Body of pancreas (tissue), 4 donors: ENCODE data around the gene TXNDC8. TPM values are rescaled to one million over a fixed set of nuclear protein-coding genes. Genes with fewer than 3 reads are reported as not detected.

ENCODE experiments used
- ATAC-seq: fragments of 150-250 bp; one replicate; pipeline ENCODE4 v1.9.1; 2016
- DNase-seq, 4 donors: peaks; one replicate each; pipeline ENCODE4 v3.0.0-alpha.2; 2019
- H3K27ac ChIP-seq, 4 donors: fragments of 200-600 bp; sonication (generic); 1 replicate in 3 of 4; 2 replicates in 1 of 4; pipeline versions ENCODE4 v1.5.1 to v1.6.1; 2016 to 2019; ENCODE audit warnings: mild to moderate bottlenecking in 1 of 4, mixed read lengths in 1 of 4, moderate library complexity in 1 of 4
- H3K27me3 ChIP-seq, 2 donors: fragments of 200-600 bp; sonication (generic); one replicate each; pipeline ENCODE4 v1.6.0; 2016; ENCODE audit warnings: mild to moderate bottlenecking in 1 of 2
- H3K36me3 ChIP-seq, 2 donors: fragments of 200-600 bp; sonication (generic); replicated peaks in 1 of 2; 2 replicates each; pipeline ENCODE4 v1.5.1; 2016; ENCODE audit warnings: low read depth in 2 of 2; ENCODE audit not compliant: insufficient read depth in 1 of 2
- H3K4me1 ChIP-seq: fragments of 200-600 bp; sonication (generic); one replicate; pipeline ENCODE4 v1.6.0; 2016
- H3K4me3 ChIP-seq, 2 donors: fragments of 200-600 bp; sonication (generic); 1 replicate in 1 of 2; 2 replicates in 1 of 2; pipeline ENCODE4 v1.5.1; 2016 to 2019
- H3K9me3 ChIP-seq, 3 donors: fragments of 200-600 bp; sonication (generic); 1 replicate in 2 of 3; 2 replicates in 1 of 3; pipeline ENCODE4 v1.5.1; 2016
- POLR2A ChIP-seq, 3 donors: fragments of 450-650 bp; IDR thresholded peaks; one replicate each; pipeline ENCODE4 v1.6.1; 2016; ENCODE audit warnings: antibody characterized with exemption in 3 of 3, mild to moderate bottlenecking in 2 of 3
- WGBS, 2 donors: methylation state at CpG; one replicate each; pipeline ENCODE4 v1.1.5; 2017; 5-methylcytosine and 5-hydroxymethylcytosine counted together
- intact Hi-C: fragments of 100-400 bp; cut with DNase I; formaldehyde crosslinking; loops from one replicate; pipeline ENCODE4 v1.15.1; 2023
- total RNA-seq, 2 donors: library from RNA; depleted of rRNA; stranded (reverse); fragments of >200 nt; gene quantifications; one replicate each; pipeline ENCODE4 v1.1.0, GENCODE V29; 2016
- TF ChIP-seq, protein P1 (sequence below), 7 experiments: fragments of 450-650 bp in 4 of 7; fragments of 200-600 bp in 3 of 7; sonication (generic) in 3 of 7; IDR thresholded peaks; one replicate each; pipeline ENCODE4 v1.5.1; 2016 to 2019; ENCODE audit warnings: antibody characterized with exemption in 7 of 7

Gene TXNDC8
- total RNA-seq, 2 donors from 2014 or later: not detected

DNA sequence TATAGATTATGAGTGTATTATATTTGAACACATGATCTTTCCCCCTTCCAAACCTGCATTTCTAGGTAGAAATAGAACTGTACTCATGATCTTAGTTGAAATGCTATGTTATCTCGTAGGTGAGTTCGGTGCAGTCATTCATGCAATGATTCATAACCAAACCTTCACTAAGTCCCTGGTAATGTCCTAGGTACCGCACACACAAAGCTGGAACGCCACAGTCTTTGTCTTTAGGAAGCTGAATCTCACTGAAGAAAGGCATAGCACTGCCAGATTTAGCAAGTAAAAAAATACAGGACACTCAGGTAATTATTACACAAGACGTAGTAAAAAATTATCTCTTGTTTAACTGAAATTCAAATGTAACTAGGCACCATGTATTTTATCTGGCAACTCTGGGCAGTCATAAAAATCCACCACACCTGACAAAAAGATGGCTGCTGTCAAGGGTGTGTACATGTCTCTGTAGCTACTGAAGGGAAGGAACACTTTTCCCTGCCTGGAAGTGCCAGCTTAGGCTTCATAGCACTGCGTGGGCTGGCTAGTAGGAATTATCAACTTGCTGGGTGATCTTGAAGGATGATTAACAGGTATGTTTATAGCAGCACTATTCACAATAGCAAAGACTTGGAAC, 53.3 kb downstream of the TXNDC8 start:
- TF ChIP-seq, protein P1, sequence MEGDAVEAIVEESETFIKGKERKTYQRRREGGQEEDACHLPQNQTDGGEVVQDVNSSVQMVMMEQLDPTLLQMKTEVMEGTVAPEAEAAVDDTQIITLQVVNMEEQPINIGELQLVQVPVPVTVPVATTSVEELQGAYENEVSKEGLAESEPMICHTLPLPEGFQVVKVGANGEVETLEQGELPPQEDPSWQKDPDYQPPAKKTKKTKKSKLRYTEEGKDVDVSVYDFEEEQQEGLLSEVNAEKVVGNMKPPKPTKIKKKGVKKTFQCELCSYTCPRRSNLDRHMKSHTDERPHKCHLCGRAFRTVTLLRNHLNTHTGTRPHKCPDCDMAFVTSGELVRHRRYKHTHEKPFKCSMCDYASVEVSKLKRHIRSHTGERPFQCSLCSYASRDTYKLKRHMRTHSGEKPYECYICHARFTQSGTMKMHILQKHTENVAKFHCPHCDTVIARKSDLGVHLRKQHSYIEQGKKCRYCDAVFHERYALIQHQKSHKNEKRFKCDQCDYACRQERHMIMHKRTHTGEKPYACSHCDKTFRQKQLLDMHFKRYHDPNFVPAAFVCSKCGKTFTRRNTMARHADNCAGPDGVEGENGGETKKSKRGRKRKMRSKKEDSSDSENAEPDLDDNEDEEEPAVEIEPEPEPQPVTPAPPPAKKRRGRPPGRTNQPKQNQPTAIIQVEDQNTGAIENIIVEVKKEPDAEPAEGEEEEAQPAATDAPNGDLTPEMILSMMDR (IDR thresholded peaks at IDR 0.05): no peak
- TF ChIP-seq POLR2A (IDR thresholded peaks at IDR 0.05): no peak
- H3K9me3 ChIP-seq: no peaks in the 10 kb centered on the region
- peak overlapping the region; percentile 12 to 58 (median 18) for H3K27ac ChIP-seq
- intact Hi-C loops: no loop called here
- DNase-seq (no peak), ATAC-seq (no peak)
- H3K36me3 ChIP-seq: no peaks in the 10 kb centered on the region
- no peaks in the 10 kb centered on the region for H3K27me3 ChIP-seq
- H3K4me1 ChIP-seq: peaks cover 9% of the 10 kb centered on the region
- 37 to 46% methylated on average over 6 of the region's 6 CpGs for WGBS, 2 donors
- no peak overlapping the region for H3K4me3 ChIP-seq

DNA sequence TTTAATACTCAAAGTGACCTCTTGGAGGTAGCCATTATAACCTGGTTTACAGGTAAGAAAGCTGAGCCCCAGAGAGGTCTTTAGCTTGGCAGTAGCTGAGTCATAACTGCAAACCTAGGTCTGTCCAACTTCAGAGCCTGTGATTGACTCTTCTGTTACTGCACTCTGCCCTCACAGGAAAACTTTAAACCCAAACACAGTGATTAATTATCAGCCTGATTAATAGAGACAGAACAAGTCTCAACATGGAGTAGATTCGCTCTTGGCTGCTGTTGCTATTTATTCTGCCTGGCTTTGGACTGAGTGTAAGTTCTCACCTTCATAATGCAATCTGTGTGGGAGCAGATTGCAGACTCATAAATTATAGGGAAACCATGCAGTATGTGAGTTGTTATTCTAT, 53.9 kb downstream of the TXNDC8 start:
- H3K4me3 ChIP-seq: no peak overlapping the region
- peak; percentile 58 for ATAC-seq
- peaks cover 9% of the 10 kb centered on the region for H3K4me1 ChIP-seq
- intact Hi-C loops: no loop called here
- TF ChIP-seq, protein P1 (IDR thresholded peaks at IDR 0.05): no peak
- no peak for TF ChIP-seq POLR2A (IDR thresholded peaks at IDR 0.05)
- H3K27me3 ChIP-seq: no peaks in the 10 kb centered on the region
- no peaks in the 10 kb centered on the region for H3K9me3 ChIP-seq
- peak in 1 of 4 donors; percentile 11 for DNase-seq
- 18 to 48% methylated on average over 1 of the region's 1 CpG for WGBS, 2 donors
- peak overlapping the region; percentile 12 to 58 (median 18) for H3K27ac ChIP-seq
- no peaks in the 10 kb centered on the region for H3K36me3 ChIP-seq

DNA sequence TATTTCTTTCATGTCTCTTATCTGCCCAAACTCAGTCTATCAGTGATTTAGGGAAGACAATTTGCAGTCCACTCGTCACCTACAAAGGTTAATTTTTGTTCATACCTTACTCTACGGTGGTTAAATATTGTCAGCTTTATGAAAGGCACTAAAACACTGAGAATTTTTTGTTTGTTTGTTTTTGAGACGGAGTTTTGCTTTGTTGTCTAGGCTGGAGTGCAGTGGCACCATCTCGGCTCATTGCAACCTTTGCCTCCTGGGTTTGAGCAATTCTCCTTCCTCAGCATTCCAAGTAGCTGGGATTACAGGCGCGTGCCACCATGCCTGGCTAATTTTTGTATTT, 55.0 kb downstream of the TXNDC8 start:
- Histone ChIP-seq H3K9me3 (no peaks in the 10 kb centered on the region), H3K4me3 (no peak overlapping the region), H3K27ac (no peak overlapping the region), H3K27me3 (no peaks in the 10 kb centered on the region), H3K4me1 (peaks cover 9% of the 10 kb centered on the region), H3K36me3 (no peaks in the 10 kb centered on the region)
- no peak for ATAC-seq
- 72 to 75% methylated on average over 6 of the region's 6 CpGs for WGBS, 2 donors
- DNase-seq: no peak
- intact Hi-C loops: no loop called here
- TF ChIP-seq, protein P1 (IDR thresholded peaks at IDR 0.05): no peak
- no peak for TF ChIP-seq POLR2A (IDR thresholded peaks at IDR 0.05)

DNA sequence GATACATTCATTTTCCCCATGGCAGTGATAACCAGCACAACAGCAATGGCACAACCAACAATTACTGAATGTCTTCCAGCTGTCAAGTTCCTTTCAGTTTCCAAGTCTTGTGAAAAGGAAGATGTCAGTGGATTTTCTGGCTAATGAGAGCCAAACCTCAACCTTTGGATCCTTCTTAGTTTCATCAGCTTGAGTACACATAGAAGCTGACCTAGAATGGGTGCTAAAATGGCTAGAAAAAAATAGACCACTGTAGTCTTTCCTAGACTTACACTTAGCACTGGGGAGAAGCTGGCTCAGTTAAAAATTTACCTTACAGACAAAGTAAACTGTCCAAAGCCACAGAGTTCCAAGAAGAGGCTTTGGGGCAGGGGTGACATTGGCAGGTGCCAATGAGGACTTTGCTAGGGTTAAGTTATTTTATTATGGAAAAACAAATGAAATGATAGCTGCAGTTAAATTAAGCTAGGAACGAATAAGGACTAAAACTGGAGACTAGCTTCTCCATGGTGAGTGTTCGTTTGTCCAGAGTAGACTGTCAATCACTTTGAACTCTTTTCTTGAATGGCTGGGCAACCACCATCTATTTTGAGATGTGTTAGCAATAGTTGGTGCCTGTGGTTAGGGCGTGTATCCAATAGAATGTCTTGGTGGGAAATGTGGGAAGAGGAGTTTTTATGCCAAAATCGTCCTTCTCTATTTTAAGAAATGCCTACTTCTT, 55.5 kb downstream of the TXNDC8 start:
- peaks cover 9% of the 10 kb centered on the region for H3K4me1 ChIP-seq
- H3K27ac ChIP-seq: no peak overlapping the region
- intact Hi-C loops: no loop called here
- ATAC-seq (no peak), DNase-seq (no peak)
- H3K36me3 ChIP-seq: no peaks in the 10 kb centered on the region
- TF ChIP-seq POLR2A (IDR thresholded peaks at IDR 0.05): no peak
- 37 to 44% methylated on average over 4 of the region's 4 CpGs for WGBS, 2 donors
- H3K27me3 ChIP-seq: no peaks in the 10 kb centered on the region
- no peaks in the 10 kb centered on the region for H3K9me3 ChIP-seq
- H3K4me3 ChIP-seq: no peak overlapping the region

DNA sequence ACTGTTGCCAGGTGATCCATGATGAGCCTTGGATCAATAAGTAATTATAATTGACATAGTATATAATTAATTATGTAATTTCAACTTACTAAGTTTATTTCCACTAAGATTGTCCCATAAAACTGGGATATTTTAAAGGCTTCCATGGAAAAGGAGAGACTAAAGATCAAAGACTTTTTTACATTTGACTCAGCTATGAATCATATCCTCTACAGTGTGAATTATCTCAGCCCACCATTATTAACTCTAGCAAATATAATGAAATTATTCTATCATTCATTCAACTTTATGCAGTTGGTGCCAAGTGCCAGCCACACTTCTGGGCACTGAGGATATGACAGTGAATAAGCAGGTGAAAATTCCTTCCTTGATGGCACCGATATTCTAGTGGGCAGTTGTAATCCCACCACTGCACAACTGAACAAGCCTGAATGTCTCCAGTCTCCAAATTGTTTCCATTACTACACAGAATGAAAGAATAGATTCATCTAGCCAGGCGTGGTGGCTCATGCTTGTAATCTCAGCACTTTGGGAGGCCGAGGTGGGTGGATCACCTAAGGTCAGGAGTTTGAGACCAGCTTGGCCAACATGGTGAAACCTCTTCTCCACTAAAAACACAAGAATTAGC, 59.5 kb downstream of the TXNDC8 start:
- no peak for DNase-seq
- 76 to 82% methylated on average over 3 of the region's 3 CpGs for WGBS, 2 donors
- H3K27ac ChIP-seq: no peak overlapping the region
- TF ChIP-seq, protein P1 (IDR thresholded peaks at IDR 0.05): no peak
- no peak for TF ChIP-seq POLR2A (IDR thresholded peaks at IDR 0.05)
- peaks cover 5% of the 10 kb centered on the region for H3K4me1 ChIP-seq
- H3K27me3 ChIP-seq: no peaks in the 10 kb centered on the region
- H3K4me3 ChIP-seq: no peak overlapping the region
- intact Hi-C loops: no loop called here
- no peaks in the 10 kb centered on the region for H3K9me3 ChIP-seq
- no peaks in the 10 kb centered on the region for H3K36me3 ChIP-seq
- ATAC-seq: no peak
